MCF 10A (cell line): ENCODE results near the gene GSTA5. TPM values are rescaled to one million over a fixed set of nuclear protein-coding genes. Genes with fewer than 3 reads are reported as not detected.
"Not testable (repeated sequence)": the region's sequence is repeated elsewhere in the genome, so short reads cannot be mapped to it uniquely, and the experiment has no call there.

Experiments used
- BruUV-seq: library from RNA; stranded (reverse); fragments of 400-500 nt; replicated peaks from 2 replicates; lab custom pipeline; 2021; lab: Mats Ljungman, UMichigan
- CTCF ChIA-PET: fragments of 300-600 bp; sonication (Branson Sonifier 250); formaldehyde crosslinking; extraction: SDS; loops from one replicate; lab custom pipeline; 2021; ENCODE audit warnings: antibody characterized with exemption, inconsistent platforms; lab: Yijun Ruan, JAX
- POLR2A ChIA-PET: fragments of 300-600, 350-650 bp; sonication (Branson Sonifier 250); formaldehyde crosslinking; extraction: SDS; loops from one replicate; lab custom pipeline; 2020; ENCODE audit warnings: antibody characterized with exemption, inconsistent platforms; lab: Yijun Ruan, JAX
- DNase-seq: peaks from one replicate; pipeline ENCODE4 v3.0.0-alpha.2; 2018; ENCODE audit not compliant: unreplicated experiment
- H3K27ac Mint-ChIP-seq: one replicate; pipeline ENCODE4 v1.8.0; 2022; ENCODE audit warnings: mild to moderate bottlenecking, low read depth, mixed read lengths; ENCODE audit not compliant: unreplicated experiment
- H3K27me3 Mint-ChIP-seq: one replicate; pipeline ENCODE4 v1.8.0; 2022; ENCODE audit warnings: mixed read lengths; ENCODE audit not compliant: insufficient read depth, unreplicated experiment
- H3K36me3 Mint-ChIP-seq: one replicate; pipeline ENCODE4 v1.8.0; 2022; ENCODE audit warnings: mild to moderate bottlenecking, moderate library complexity, mixed read lengths; ENCODE audit not compliant: insufficient read depth, unreplicated experiment
- H3K4me1 Mint-ChIP-seq: one replicate; pipeline ENCODE4 v1.8.0; 2022; ENCODE audit warnings: mixed read lengths; ENCODE audit not compliant: insufficient read depth, unreplicated experiment
- H3K4me3 Mint-ChIP-seq: one replicate; pipeline ENCODE4 v1.8.0; 2022; ENCODE audit warnings: mild to moderate bottlenecking, moderate library complexity, mixed read lengths; ENCODE audit not compliant: unreplicated experiment
- H3K9me3 Mint-ChIP-seq: one replicate; pipeline ENCODE4 v1.8.0; 2022; ENCODE audit warnings: mixed read lengths; ENCODE audit not compliant: unreplicated experiment
- CTCF ChIP-seq: fragments of 200-600 bp; IDR thresholded peaks from one replicate; pipeline ENCODE4 v1.8.0; 2022; ENCODE audit warnings: antibody characterized with exemption, mild to moderate bottlenecking; ENCODE audit not compliant: unreplicated experiment
- intact Hi-C: fragments of 100-400 bp; cut with micrococcal nuclease; formaldehyde crosslinking; loops from 2 replicates; pipeline ENCODE4 v1.14.1; 2022
- total RNA-seq: library from RNA; stranded (reverse); gene quantifications from 2 replicates; pipeline ENCODE4 v1.2.3, GENCODE V29; 2022

The GSTA5 gene
- total RNA-seq, 1 experiment from 2014 or later: not detected

DNA sequence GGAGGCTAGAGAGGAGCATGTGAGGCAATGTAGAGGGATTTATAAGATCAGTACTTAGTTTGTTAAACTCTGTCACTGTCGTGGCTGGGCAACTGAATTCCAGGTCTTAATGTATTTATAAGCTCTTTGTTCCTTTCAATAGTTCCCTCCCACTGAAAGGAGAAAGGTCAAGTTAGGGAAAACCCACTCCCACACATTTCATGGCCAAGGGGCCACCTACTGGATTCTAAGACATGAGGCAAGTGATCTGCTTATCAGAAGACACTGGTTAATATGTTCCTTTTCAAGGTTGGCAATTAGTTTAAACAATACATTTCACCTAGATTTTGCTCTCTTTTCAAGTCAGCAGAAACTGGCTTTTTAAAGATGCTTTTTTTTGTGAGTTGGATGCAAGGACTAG is 5.4 kb upstream of the GSTA5 start:
- BruUV-seq: no TSS peak
- H3K27me3 Mint-ChIP-seq: peaks cover 34% of the 10 kb centered on the region
- ChIA-PET CTCF (no interaction called here), POLR2A (no interaction called here)
- intact Hi-C loops: no loop called here
- H3K4me3 Mint-ChIP-seq: no peak overlapping the region
- no peaks in the 10 kb centered on the region for H3K4me1 Mint-ChIP-seq
- no peaks in the 10 kb centered on the region for H3K9me3 Mint-ChIP-seq
- no peak for DNase-seq
- H3K36me3 Mint-ChIP-seq: no peaks in the 10 kb centered on the region
- TF ChIP-seq CTCF: no peak
- no peak overlapping the region for H3K27ac Mint-ChIP-seq

- intact Hi-C loops: no loop called here
- POLR2A ChIA-PET: no interaction called here
- BruUV-seq: no TSS peak
Measured at GRCh38 chr6:52843605-52844004, 3.0 kb upstream of the GSTA5 start.

GRCh38 chr6:52839124-52840055 is 1.2 kb downstream of the GSTA5 start:
- no peaks in the 10 kb centered on the region for H3K9me3 Mint-ChIP-seq
- BruUV-seq: no TSS peak
- intact Hi-C loops: loop anchor here (2.0 kb wide), 1 partner anchor 157 kb away; no protein-coding TSS in a partner anchor
- no peak overlapping the region for H3K4me3 Mint-ChIP-seq
- no peaks in the 10 kb centered on the region for H3K36me3 Mint-ChIP-seq
- H3K27me3 Mint-ChIP-seq: peaks cover 12% of the 10 kb centered on the region
- CTCF ChIA-PET: interaction anchor here (0.7 to 0.9 kb wide), 3 partner anchors 18 to 178 kb away, joined by 3 to 4 read pairs (median 3); no protein-coding TSS in a partner anchor
- POLR2A ChIA-PET: no interaction called here
- H3K4me1 Mint-ChIP-seq: no peaks in the 10 kb centered on the region
- no peak overlapping the region for H3K27ac Mint-ChIP-seq
- peak; percentile 81 for DNase-seq
- peak; percentile 61 for TF ChIP-seq CTCF

More at GRCh38 chr6:52843605-52844004, 3.0 kb upstream of the GSTA5 start:
- no peak for TF ChIP-seq CTCF
- no peak overlapping the region for H3K27ac Mint-ChIP-seq
- H3K9me3 Mint-ChIP-seq: no peaks in the 10 kb centered on the region
- no peak for DNase-seq
- no peak overlapping the region for H3K4me3 Mint-ChIP-seq
- H3K4me1 Mint-ChIP-seq: no peaks in the 10 kb centered on the region
- CTCF ChIA-PET: interaction anchor here (0.6 kb wide), 2 partner anchors 151 to 813 kb away, joined by 3 read pairs; no protein-coding TSS in a partner anchor
- peaks cover 17% of the 10 kb centered on the region for H3K27me3 Mint-ChIP-seq
- H3K36me3 Mint-ChIP-seq: no peaks in the 10 kb centered on the region

DNA sequence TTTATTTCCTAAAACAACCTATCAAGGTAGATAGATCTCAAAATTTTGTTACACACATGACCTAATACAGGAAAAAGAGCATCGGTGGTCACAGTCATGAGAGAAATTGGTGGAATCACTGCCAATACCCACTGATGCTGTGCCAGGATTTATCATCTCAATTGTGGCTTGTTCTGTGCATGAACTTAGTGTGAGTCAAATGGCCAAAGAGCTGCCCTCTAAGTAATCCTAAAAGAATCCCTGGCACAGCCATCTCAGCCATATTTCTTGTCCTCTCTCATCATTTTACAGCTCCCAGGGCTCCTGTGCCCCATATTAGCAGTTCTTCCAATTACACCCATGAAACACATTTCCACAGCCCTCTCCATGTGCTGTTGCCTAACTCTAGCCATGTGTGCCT is 6.1 kb downstream of the GSTA5 start:
- BruUV-seq: no TSS peak
- ChIA-PET CTCF (no interaction called here), POLR2A (no interaction called here)
- H3K9me3 Mint-ChIP-seq: no peaks in the 10 kb centered on the region
- TF ChIP-seq CTCF: no peak
- H3K27me3 Mint-ChIP-seq: peaks cover 24% of the 10 kb centered on the region
- no peak overlapping the region for H3K4me3 Mint-ChIP-seq
- no peaks in the 10 kb centered on the region for H3K36me3 Mint-ChIP-seq
- intact Hi-C loops: no loop called here
- H3K27ac Mint-ChIP-seq: no peak overlapping the region
- no peak for DNase-seq
- no peaks in the 10 kb centered on the region for H3K4me1 Mint-ChIP-seq

GRCh38 chr6:52830869-52831268 is 9.7 kb downstream of the GSTA5 start:
- BruUV-seq, POLR2A ChIA-PET, H3K4me1 Mint-ChIP-seq, DNase-seq, H3K4me3 Mint-ChIP-seq, H3K9me3 Mint-ChIP-seq, intact Hi-C loops, CTCF ChIA-PET, H3K36me3 Mint-ChIP-seq: not testable (repeated sequence)
- Mint-ChIP-seq H3K27me3 (peaks cover 13% of the 10 kb centered on the region), H3K27ac (peak overlapping the region; percentile 28)
